Activated naive CD8-positive, alpha-beta T cell treated with anti-CD3 and anti-CD28 coated beads for 36 hours (primary cell): ENCODE measurements around the gene NR1D2. TPM values are rescaled to one million over a fixed set of nuclear protein-coding genes. Genes with fewer than 3 reads are reported as not detected.
"Not testable (repeated sequence)": the region's sequence is repeated elsewhere in the genome, so short reads cannot be mapped to it uniquely, and the experiment has no call there.

Experiments
- DNase-seq: peaks from one replicate; pipeline ENCODE4 v3.0.0; 2021
- H3K27ac Mint-ChIP-seq: one replicate; pipeline ENCODE4 v1.8.0; 2022; ENCODE audit warnings: mild to moderate bottlenecking, moderate library complexity, mixed read lengths
- H3K27me3 Mint-ChIP-seq: one replicate; pipeline ENCODE4 v1.8.0; 2022; ENCODE audit warnings: mild to moderate bottlenecking, mixed read lengths
- H3K36me3 Mint-ChIP-seq: one replicate; pipeline ENCODE4 v1.8.0; 2021; ENCODE audit warnings: mild to moderate bottlenecking, mixed read lengths
- H3K4me1 Mint-ChIP-seq: one replicate; pipeline ENCODE4 v1.8.0; 2021; ENCODE audit warnings: mixed read lengths
- H3K4me3 Mint-ChIP-seq: one replicate; pipeline ENCODE4 v1.8.0; 2022; ENCODE audit warnings: mild to moderate bottlenecking, moderate library complexity, mixed read lengths
- H3K9me3 Mint-ChIP-seq: one replicate; pipeline ENCODE4 v1.8.0; 2022; ENCODE audit warnings: mixed read lengths
- total RNA-seq, 2 experiments: library from RNA; stranded (reverse); gene quantifications; one replicate each; pipeline ENCODE4 v1.2.3, GENCODE V29; 2021

NR1D2 gene
- 1 to 10 TPM; 4.8 to 5.0 TPM for total RNA-seq

DNA sequence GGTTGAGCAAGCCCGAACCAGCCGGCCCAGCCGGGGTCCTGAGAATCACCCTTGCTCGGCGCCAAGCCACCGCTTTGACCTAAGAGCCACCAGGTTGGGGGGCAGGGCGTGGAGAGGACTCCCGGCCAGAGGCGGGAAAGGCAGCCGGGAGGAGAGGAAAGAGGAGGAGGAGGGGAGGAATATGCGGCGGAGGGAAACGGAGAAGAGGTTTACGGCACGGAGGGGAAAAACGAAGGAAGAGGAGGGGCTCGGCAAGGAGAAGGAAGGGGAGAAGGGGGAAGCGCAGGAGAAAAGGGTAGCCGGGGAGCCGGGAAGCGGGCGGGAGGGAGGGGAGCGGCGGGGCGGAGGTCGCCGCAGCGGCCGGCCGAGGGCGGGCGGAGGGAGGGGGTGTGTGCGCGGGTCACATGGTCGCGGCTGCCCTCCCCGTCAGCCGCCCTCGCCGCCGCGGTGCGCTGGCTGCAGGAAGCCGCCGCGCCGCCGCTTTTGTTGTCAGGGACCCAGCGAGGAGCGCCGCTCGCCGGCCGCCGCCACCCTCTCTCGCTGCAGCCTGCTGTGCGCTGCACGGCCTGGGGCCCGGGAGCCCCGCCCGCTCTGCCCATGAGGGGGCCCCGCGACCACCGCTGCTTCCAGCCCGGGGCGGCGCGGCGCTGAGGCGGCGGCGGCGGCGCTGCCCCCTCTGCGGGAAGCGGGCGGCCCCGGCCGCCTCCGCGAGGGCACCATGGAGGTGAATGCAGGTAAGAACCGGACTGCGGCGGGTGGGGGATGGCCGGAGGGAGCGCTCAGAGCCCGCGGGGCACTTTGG, at the start of gene NR1D2:
TSS of gene NR1D2 (plus strand) at position 426 of the 802 bp plus-strand sequence. CDS start at position 719, 293 bp downstream.
- H3K4me1 Mint-ChIP-seq, result peaks cover 37% of the 10 kb centered on the region
- peaks cover 6% of the 10 kb centered on the region for H3K36me3 Mint-ChIP-seq
- peak within 1 kb of the TSS; percentile 86 for H3K4me3 Mint-ChIP-seq
- DNase-seq, result peak; percentile 83
- no peaks in the 10 kb centered on the region for H3K9me3 Mint-ChIP-seq
- H3K27ac Mint-ChIP-seq, result peak within 1 kb of the TSS; percentile 96
- H3K27me3 Mint-ChIP-seq, result peaks cover 7% of the 10 kb centered on the region

DNA sequence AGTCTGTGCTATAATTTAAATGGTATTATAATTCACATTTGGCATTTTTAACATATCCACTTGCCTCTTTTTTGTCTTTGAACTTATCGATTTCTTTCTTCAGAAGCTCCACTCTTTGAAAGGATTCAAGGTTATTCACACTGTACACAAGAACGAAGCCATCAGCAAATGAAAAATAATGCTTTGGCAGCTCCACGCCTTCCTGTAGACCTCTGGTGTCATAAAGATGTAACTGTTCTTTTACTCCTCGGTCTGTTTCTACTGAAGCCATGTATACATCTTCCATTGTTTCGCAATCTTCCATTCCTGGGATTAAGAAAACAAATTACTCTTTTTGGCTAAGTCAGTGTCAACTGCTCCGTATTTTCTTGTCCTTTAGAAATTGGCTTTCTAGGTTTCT, 44.3 kb upstream of the NR1D2 start:
- Mint-ChIP-seq H3K36me3 (peaks cover 34% of the 10 kb centered on the region), H3K4me3 (no peak overlapping the region), H3K27ac (no peak overlapping the region), H3K9me3 (peaks cover 4% of the 10 kb centered on the region), H3K27me3 (no peaks in the 10 kb centered on the region), H3K4me1 (no peaks in the 10 kb centered on the region)
- no peak for DNase-seq

DNA sequence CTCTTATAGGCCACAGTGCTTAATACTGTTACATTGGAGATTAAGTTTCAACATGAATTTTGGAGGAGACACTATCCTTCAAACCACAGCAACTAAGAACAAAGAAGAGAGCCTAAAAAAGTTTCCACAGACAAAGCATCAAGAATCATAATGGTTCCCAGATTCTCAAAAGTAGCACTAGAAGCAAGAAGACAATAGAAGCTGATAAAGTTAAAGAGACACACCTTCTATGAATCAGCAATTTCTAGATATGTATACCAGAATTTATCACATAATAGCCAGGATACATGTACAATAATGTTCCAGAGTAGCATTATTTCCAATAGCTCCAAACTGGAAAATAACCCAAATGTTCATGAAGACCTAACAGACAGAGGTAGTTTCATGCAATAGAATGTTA, 40.5 kb upstream of the NR1D2 start:
- H3K36me3 Mint-ChIP-seq, result peaks cover 24% of the 10 kb centered on the region
- H3K27ac Mint-ChIP-seq, result no peak overlapping the region
- DNase-seq, result no peak

DNA sequence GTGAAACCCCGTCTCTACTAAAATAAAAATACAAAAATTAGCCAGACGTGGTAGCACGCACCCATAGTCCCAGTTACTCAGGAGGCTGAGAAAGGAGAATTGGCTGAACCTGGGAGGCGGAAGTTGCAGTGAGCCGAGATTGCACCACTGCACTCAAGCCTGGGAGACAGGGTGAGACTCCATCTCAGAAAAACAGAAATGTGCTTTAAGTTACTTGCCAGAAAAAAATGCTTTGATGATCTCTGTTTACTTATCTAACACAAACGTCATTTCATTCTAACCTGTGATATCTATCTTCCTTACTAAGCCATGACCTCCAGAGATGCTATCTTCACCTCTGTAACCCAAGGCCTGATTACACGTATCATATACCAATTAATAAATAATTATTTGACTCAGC, 35.7 kb upstream of the NR1D2 start:
- Mint-ChIP-seq H3K36me3 (peaks cover 17% of the 10 kb centered on the region), H3K4me3 (no peak overlapping the region), H3K27me3 (no peaks in the 10 kb centered on the region), H3K27ac (no peak overlapping the region), H3K9me3 (peaks cover 2% of the 10 kb centered on the region), H3K4me1 (peaks cover 9% of the 10 kb centered on the region)
- no peak for DNase-seq

More for the DNA sequence above, 40.5 kb upstream of the NR1D2 start:
- peaks cover 2% of the 10 kb centered on the region for H3K4me1 Mint-ChIP-seq
- H3K9me3 Mint-ChIP-seq, result peaks cover 4% of the 10 kb centered on the region
- no peak overlapping the region for H3K4me3 Mint-ChIP-seq
- H3K27me3 Mint-ChIP-seq, result no peaks in the 10 kb centered on the region

DNA sequence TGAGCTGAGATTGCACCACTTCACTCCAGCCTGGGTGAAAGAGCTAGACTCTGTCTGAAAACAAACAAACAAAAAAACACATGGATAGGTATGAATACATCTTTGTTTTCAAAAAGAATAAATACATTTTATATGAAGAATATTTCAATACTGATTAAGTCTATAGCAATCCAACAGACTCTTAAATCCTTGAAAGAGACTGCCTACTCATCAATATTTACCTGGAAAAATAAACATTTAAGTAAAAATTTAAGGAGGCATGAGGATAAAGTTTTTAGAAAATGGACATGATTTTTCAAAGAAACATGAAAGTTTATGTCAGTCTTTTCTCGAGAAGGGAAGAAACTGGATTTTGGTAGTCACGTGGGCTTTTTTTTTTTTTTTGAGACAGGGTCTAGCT, 33.7 kb upstream of the NR1D2 start:
- Mint-ChIP-seq H3K36me3 (peaks cover 4% of the 10 kb centered on the region), H3K4me3 (no peak overlapping the region), H3K27ac (no peak overlapping the region), H3K4me1 (peaks cover 19% of the 10 kb centered on the region), H3K9me3 (no peaks in the 10 kb centered on the region), H3K27me3 (no peaks in the 10 kb centered on the region)
- no peak for DNase-seq

DNA sequence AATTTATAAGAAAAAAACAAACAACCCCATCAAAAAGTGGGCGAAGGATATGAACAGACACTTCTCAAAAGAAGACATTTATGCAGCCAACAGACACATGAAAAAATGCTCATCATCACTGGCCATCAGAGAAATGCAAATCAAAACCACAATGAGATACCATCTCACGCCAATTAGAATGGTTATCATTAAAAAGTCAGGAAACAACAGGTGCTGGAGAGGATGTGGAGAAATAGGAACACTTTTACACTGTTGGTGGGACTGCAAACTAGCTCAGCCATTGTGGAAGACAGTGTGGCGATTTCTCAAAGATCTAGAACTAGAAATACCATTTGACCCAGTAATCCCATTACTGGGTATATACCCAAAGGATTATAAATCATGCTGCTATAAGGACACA, 32.8 kb upstream of the NR1D2 start:
- H3K9me3 Mint-ChIP-seq, H3K4me3 Mint-ChIP-seq, H3K27ac Mint-ChIP-seq, H3K36me3 Mint-ChIP-seq, H3K27me3 Mint-ChIP-seq, DNase-seq: not testable (repeated sequence)
- H3K4me1 Mint-ChIP-seq, result peaks cover 19% of the 10 kb centered on the region

DNA sequence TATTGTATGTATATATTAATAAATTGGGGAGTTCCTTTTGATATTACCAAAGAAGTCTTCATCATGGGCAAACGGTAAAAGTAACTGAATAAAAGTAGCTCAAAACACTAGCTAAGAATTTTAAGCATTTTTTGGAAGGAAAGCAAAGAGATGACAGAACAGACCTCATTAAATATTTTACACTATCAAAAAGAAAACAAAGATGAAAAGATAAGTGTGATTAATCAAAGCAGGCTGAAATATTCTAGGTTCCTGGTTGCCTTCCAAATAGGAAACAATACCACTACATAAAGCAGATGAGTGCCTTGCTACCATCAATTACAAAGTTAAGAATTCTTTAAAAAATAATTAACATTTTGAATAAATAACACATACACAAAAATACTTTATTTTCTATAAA, 31.9 kb upstream of the NR1D2 start:
- Mint-ChIP-seq H3K4me1 (peaks cover 19% of the 10 kb centered on the region), H3K27me3 (no peaks in the 10 kb centered on the region), H3K36me3 (peaks cover 18% of the 10 kb centered on the region), H3K4me3 (no peak overlapping the region), H3K27ac (no peak overlapping the region), H3K9me3 (no peaks in the 10 kb centered on the region)
- no peak for DNase-seq

DNA sequence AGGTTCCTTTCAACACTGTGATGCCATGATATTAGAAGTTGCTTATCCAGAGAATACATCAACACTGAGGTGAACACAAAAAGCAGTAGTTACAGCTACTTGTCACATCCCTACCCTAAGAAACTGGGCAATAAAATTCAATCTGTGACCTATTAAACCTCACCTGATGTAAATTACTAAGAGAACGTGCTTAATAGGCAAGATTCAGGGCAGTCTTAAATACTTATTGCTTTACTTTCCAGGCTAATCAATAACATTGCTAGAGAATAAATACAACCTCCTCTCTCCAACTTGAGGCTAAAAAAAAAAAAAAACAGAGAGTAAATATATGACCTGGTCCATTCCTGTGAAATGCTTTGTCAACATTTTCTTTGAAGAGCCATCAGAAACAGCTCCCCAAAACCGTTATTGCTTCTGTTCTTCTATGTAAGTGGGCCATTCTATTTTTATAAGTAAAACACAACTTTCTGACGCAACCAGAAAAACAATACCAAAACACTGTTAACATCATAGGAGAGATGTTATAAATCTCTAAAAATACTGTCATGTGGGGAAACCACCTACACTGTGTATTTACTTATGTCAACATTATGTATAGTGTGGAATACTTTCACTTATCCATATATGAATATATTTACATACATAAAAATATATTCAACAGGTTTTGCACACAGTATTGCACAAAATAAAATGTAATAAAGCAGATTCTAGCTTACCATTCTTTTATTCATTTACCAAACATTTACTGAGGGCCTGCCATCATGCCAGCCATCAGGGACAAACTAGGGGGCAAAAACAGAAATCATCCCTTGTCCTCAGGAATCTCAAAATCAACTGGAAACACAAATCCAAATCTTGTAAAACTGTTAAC, 31.0 kb upstream of the NR1D2 start:
- H3K4me3 Mint-ChIP-seq, result no peak overlapping the region
- H3K27me3 Mint-ChIP-seq, result no peaks in the 10 kb centered on the region
- no peaks in the 10 kb centered on the region for H3K9me3 Mint-ChIP-seq
- no peak overlapping the region for H3K27ac Mint-ChIP-seq
- peaks cover 27% of the 10 kb centered on the region for H3K36me3 Mint-ChIP-seq
- DNase-seq, result no peak
- peaks cover 26% of the 10 kb centered on the region for H3K4me1 Mint-ChIP-seq

DNA sequence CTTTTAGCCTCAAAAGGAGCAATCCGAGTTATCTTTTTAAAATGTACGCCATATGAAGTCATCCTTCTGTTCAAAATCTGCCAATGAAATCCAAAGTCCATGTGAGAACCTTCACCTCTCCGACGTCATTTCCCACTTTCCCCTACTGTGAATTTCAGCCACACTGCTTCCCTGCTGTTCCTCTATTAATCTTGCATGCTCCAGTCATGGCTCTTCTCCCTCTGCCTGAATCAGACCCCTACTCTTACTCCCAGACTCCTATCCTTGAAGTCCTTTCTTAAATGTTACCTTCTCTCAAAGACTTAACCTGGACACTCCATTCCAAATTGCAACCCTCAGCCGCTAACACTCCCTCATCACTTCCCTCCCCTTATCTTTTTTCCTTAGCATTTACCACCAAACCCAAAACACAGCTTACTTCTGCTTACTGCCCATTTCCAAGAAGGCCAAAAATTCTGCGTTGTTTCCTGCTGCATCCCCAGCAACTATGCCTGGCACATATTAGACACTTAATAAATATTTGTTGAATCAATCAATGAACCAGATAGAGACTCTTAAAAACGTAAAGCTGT, 29.5 kb upstream of the NR1D2 start:
- Mint-ChIP-seq H3K4me3 (peak overlapping the region; percentile 97), H3K27ac (no peak overlapping the region)

DNA sequence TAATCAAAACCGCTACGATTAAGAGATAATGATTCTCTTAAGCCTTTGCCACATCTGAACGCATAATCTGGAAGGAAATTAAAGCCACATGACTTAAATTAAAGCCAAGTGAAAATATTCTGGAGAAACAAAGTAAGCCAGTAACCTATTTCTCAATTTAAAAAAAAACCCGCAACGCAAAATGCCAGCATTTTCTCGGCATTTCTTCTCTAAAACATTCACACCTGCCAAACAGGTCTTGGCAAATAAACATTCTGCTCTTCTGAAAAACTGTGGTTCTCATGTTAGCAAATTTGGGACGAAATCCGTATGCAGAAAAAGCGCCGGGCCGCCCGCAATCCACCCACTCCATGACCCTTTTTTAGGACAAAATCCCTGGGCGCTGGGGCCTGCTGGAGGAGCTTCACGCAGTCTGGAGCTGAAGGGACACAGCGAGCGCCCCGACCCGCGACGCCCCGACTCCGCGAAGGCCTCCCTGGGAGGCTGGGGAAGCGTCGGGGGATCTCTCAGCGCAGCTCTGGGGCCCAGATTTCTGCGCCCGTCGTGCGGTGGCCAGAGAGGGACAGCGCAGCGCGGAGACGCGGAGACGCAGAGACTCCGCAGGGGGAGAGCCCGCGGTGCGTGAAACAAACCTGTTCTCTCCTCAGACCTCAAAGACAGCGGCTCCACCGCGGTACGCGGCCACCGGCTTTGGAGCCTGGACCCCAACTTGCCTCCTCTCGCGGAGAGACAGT, 28.8 kb upstream of the NR1D2 start:
- no peak for DNase-seq
- Mint-ChIP-seq H3K36me3 (peaks cover 42% of the 10 kb centered on the region), H3K4me3 (peak overlapping the region; percentile 97), H3K4me1 (peaks cover 39% of the 10 kb centered on the region), H3K27me3 (no peaks in the 10 kb centered on the region), H3K27ac (peak overlapping the region; percentile 99), H3K9me3 (no peaks in the 10 kb centered on the region)

More for the DNA sequence above, 29.5 kb upstream of the NR1D2 start:
- H3K4me1 Mint-ChIP-seq, result peaks cover 38% of the 10 kb centered on the region
- no peaks in the 10 kb centered on the region for H3K27me3 Mint-ChIP-seq
- H3K9me3 Mint-ChIP-seq, result no peaks in the 10 kb centered on the region
- peaks cover 39% of the 10 kb centered on the region for H3K36me3 Mint-ChIP-seq
- no peak for DNase-seq

DNA sequence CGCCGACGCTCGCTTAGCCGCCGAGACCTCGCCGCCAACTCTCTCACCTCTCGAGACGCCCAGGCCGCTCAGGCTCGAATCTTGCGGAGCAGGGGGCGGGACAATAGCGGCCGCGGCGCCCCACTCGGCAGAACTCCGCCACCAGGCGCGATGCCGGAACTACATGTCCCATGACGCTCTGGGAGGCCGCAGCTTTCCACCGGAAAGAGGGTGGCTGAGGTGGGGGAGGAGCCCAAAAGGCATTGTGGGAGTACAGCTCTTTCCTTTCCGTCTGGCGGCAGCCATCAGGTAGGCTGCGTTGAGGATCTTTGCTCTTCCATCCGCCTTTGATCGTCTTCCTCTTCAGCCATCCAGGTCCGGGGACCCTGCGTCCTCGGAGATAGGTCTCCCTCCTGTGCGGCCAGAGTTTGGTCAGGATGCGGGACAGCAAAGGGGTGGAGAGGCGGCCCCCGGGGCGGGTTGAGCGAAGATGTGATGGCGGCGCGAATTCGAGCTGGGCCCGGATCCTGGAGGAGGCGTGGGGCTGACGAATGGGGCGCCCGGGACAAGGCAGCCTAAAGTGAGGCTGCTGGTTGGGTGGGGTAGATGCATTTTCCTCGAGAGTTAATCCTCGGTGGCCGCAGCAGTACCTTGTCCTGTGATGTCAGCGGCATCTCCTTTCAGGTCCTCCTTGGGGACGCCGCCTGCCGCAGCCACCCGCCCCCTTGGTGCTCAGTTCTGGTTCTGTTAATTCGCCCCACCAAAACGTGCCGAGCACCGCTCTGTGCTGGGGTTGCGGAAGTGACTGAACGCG, 28.0 kb upstream of the NR1D2 start, which contains the start of the genes NKIRAS1 and RPL15:
TSS of gene NKIRAS1 (minus strand) at position 105 of the 793 bp plus-strand sequence. CDS start 6,086 bp downstream, outside the sequence.
TSS of gene RPL15 (plus strand) at position 247 of the 793 bp plus-strand sequence. CDS start 728 bp downstream, outside the sequence.
- Mint-ChIP-seq H3K27me3 (no peaks in the 10 kb centered on the region), H3K36me3 (peaks cover 46% of the 10 kb centered on the region), H3K4me3 (peak within 1 kb of the TSS; percentile 97), H3K9me3 (no peaks in the 10 kb centered on the region), H3K4me1 (peaks cover 39% of the 10 kb centered on the region), H3K27ac (peak within 1 kb of the TSS; percentile 99)
- peak; percentile 96 for DNase-seq

DNA sequence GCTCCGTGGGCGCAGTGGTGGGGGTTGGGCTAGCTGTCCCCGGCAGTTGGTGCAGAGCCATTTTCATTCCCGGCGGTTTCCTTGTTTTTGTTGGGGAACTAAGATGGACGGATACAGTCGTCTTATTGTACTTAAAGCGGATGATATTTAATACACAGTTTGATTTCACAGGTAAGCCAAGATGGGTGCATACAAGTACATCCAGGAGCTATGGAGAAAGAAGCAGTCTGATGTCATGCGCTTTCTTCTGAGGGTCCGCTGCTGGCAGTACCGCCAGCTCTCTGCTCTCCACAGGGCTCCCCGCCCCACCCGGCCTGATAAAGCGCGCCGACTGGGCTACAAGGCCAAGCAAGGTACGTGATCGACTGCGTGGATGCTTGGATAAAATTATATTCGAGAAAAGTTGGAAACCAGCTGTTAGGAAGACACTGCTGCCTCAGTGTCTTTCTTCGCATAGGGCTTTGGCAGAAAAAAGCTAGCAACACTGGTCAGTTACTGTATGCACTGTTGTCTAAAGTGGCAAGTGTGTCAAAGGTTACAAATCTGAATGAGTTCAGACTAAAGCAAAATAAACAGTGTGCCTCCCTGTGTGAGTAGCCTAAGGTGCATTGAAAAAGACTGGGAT, 27.3 kb upstream of the NR1D2 start:
- not testable (repeated sequence) for H3K9me3 Mint-ChIP-seq, DNase-seq, H3K27me3 Mint-ChIP-seq
- H3K4me3 Mint-ChIP-seq, result peak overlapping the region; percentile 97
- H3K27ac Mint-ChIP-seq, result peak overlapping the region; percentile 99
- peaks cover 39% of the 10 kb centered on the region for H3K4me1 Mint-ChIP-seq
- H3K36me3 Mint-ChIP-seq, result peaks cover 44% of the 10 kb centered on the region

DNA sequence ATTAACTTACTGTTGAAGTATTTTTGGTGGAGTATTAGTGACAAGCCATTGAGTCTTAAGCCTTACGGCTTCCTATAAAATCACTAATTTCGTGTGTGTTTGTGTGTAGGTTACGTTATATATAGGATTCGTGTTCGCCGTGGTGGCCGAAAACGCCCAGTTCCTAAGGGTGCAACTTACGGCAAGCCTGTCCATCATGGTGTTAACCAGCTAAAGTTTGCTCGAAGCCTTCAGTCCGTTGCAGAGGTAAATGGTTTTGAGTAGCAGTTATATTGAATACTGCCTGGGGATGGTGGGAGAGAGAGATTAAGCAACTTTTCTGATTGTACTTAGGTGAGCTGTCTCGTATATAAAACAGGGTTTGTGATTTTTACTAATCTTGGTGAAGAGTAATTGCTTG, 26.8 kb upstream of the NR1D2 start:
- Mint-ChIP-seq H3K27ac (peak overlapping the region; percentile 99), H3K36me3 (peaks cover 44% of the 10 kb centered on the region), H3K4me3 (peak overlapping the region; percentile 97), H3K4me1 (peaks cover 39% of the 10 kb centered on the region)
- H3K9me3 Mint-ChIP-seq, DNase-seq, H3K27me3 Mint-ChIP-seq: not testable (repeated sequence)
